GM12891 (cell line): ENCODE data around the gene ING5.

Source experiments
- PAX5 ChIP-seq: IDR thresholded peaks from 2 replicates; pipeline ENCODE4 v1.6.1; 2011; ENCODE audit warnings: low read length, moderate library complexity, mild to moderate bottlenecking; ENCODE audit not compliant: insufficient read depth, severe bottlenecking
- POLR2A ChIP-seq: IDR thresholded peaks from 2 replicates; pipeline ENCODE4 v1.6.1; 2011; ENCODE audit warnings: low read depth, low read length, control low read depth
- POLR2AphosphoS5 ChIP-seq: IDR thresholded peaks from 2 replicates; pipeline ENCODE4 v1.6.1; 2011; ENCODE audit warnings: low read depth, low read length, control low read depth
- POU2F2 ChIP-seq: IDR thresholded peaks from 2 replicates; pipeline ENCODE4 v1.6.1; 2011; ENCODE audit warnings: low read depth, mild to moderate bottlenecking, control low read depth, low read length, moderate library complexity
- SPI1 ChIP-seq: IDR thresholded peaks from 2 replicates; pipeline ENCODE4 v1.6.1; 2011; ENCODE audit warnings: low read depth, low read length, control low read depth
- TAF1 ChIP-seq: IDR thresholded peaks from 2 replicates; pipeline ENCODE4 v1.6.1; 2011; ENCODE audit warnings: low read depth, low read length, control low read depth

GRCh38 chr2:241753493-241753892 is 51.7 kb downstream of the ING5 start:
- TF ChIP-seq POLR2A, result no peak
- no peak for TF ChIP-seq POLR2AphosphoS5
- no peak for TF ChIP-seq PAX5
- no peak for TF ChIP-seq TAF1
- no peak for TF ChIP-seq POU2F2
- no peak for TF ChIP-seq SPI1
